Measurements from ENCODE around the gene TAS2R60.
"Not testable (repeated sequence)": the region's sequence is repeated elsewhere in the genome, so short reads cannot be mapped to it uniquely, and the experiment has no call there.

- TF ChIP-seq CTCF (conservative IDR thresholded peaks at IDR 0.05); ZFX (IDR thresholded peaks at IDR 0.05): not testable (repeated sequence)
Measured at GRCh38 chr7:143424476-143424875, 18.8 kb upstream of the TAS2R60 start.
